GM21360 (cell line): ENCODE data around the gene POU2F2.
A peak's percentile ranks its signal among the peaks of the same experiment; 100 is the strongest.

ENCODE experiments used
- ATAC-seq: cut with Tn5 transposase; IDR thresholded peaks from one replicate; pipeline ENCODE4 v1.9.1; 2021; ENCODE audit warnings: mild to moderate bottlenecking, moderate library complexity; ENCODE audit not compliant: unreplicated experiment

POU2F2 gene

GRCh38 chr19:42129399-42130253, 2.6 kb downstream of the POU2F2 start:
- peak; percentile 39 for ATAC-seq

- ATAC-seq, result no peak
These were observed 5.7 kb downstream of the POU2F2 start for GRCh38 chr19:42126574-42126973.

DNA sequence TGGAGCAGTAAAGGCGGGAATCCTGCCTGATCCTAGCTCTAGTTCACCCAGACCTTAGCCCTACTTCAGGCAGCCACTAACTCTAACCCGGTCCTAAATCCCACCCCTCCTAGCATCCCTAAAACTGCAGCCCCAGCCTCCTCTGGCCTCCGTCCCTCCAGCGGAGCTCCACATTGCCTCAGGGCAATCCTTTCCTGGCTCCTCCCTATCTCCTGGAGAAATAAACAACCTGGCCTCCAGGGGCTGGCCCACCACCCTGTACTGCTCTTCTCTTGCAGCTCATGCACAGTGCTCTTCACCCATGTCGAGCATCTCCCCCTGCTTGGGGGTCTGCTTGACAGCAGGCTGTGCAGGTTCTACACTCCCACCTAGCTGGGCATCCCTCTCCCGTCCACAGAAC, 6.7 kb downstream of the POU2F2 start:
- ATAC-seq, result no peak

DNA sequence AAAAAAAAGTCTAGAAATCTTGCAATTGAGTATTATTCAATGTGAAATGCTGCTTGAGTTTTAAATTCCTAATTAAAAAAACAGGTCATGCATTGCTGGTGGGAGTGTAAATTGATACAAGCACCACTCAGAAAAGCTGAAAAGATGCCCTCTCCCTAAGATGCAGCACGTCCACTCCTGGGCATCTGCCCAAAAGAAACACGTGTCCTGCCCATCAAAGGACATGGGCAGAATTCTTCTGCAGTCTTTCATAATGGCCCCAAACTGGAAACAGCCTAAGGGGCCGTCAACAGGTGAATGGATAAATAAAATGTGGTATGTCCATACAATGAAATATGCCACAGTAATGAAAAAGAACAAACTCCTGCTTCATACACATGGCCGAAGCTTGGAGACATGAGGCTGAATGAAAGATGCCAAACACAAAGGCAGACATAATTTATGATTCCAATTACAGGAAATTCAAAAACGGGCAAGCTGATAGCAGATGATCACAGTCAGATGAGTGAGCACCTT, 7.8 kb downstream of the POU2F2 start:
- ATAC-seq, result no peak

GRCh38 chr19:42123765-42124164, 8.5 kb downstream of the POU2F2 start:
- no peak for ATAC-seq

GRCh38 chr19:42122691-42123607, 9.3 kb downstream of the POU2F2 start:
- no peak for ATAC-seq

GRCh38 chr19:42121656-42122069, 10.6 kb downstream of the POU2F2 start:
- ATAC-seq, result no peak

DNA sequence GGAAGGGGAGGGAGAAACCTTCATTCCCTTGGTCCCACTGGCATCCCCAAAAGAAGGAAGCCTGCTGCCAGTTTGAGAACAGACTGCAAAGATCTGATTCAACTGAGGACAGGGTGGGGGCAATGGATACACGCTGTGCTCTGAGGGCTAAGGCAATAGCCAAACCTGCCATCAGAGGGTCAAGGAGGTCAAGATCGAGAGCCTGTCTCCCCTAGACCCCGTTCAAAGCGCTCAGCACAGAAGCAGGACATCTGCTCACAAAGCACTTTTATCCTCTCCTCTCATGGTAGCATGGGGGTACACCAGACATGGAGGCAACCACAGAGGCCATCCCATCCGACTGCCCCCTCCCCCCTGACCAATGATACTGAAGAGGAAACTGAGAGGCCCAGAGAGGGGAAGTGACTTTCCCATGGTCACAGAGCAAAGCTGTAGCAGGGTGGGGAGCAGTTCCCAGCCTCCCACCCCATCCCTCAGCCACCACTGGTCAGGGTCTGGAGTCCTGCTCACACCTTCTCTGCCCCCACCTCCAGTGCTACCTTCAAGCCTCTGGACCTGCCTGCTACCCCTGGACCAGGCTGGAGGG, 11.1 kb downstream of the POU2F2 start:
- ATAC-seq, result no peak

- no peak for ATAC-seq
These were observed 11.8 kb downstream of the POU2F2 start for GRCh38 chr19:42120276-42120980.

DNA sequence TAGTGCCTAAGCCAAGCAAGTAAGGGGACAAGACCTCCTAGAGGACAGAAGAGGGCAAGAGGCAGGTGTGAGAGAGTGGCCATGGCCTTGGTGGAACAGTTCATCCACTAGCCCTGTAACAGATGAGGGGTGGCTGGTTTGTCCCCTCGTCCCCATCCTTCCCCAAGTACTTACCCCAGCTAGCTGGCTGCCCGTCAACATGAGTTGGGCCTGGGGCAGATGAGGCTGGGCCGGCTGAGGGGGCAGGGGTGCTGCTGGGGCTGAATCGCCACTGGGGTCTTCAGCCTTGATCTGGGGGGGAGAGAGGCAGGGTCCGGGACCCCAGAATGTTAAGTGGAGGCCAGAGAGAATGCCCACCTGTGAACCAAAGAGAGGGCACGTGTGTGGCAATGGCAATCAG, 15.2 kb downstream of the POU2F2 start:
- ATAC-seq, result no peak

GRCh38 chr19:42116308-42117075, 15.8 kb downstream of the POU2F2 start:
- ATAC-seq, result no peak

DNA sequence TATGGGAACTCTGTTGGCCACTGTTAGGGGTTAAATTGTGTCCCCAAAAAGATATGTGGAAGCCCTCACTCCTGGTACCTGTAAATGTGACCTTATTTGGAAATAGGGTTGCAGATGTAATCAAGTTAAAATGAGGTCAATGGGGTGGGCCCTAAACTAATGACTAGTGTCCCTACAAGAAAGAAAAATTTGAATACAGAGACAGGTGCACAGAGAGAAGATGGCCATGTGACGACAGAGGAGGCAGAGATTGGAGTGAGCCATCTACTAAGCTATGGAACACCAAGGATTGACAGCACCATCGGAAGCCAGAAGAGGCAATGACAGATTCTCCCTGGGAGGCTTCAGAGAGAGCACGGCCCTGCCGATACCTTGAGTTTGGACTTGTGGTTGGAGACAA, 16.5 kb downstream of the POU2F2 start:
- ATAC-seq, result no peak

GRCh38 chr19:42115219-42115618, 17.0 kb downstream of the POU2F2 start:
- no peak for ATAC-seq

- peak; percentile 46 for ATAC-seq
These were observed 17.8 kb downstream of the POU2F2 start for GRCh38 chr19:42114412-42114811.

DNA sequence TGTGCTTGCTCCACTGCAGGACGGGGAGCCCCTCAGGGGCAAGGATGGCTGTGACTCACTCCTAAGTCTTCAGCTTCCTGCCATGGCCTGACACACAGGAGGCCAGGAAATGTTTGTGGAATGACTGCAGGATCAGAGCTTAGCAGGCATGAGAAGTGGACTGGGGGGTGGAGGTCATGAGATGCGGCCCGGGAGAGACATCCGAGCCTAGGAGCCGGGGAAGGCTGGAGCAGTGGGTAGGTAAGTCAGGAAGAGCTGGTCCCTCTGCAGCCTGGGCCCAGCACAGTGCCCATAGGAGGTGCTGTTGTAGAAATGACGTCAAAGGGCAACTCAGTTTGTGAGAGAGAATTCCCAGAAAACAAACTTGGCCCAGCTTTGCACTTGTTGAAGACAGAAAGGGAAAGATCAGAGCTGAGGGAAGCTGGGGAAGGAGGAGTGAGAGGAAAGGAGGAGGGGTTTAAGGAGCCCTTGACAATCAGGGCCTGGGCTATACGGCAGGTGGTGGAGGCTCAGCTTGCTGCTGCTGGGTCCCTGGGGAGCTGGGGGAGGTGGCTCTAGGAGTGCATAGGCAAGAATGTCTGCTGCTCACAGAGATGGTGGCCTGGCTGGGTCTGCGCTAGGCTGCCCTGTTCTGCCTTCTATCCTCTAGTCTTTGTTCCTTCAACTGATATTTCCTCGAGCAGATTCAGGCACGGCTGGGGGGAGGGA, 18.5 kb downstream of the POU2F2 start:
- peak; percentile 41 for ATAC-seq

DNA sequence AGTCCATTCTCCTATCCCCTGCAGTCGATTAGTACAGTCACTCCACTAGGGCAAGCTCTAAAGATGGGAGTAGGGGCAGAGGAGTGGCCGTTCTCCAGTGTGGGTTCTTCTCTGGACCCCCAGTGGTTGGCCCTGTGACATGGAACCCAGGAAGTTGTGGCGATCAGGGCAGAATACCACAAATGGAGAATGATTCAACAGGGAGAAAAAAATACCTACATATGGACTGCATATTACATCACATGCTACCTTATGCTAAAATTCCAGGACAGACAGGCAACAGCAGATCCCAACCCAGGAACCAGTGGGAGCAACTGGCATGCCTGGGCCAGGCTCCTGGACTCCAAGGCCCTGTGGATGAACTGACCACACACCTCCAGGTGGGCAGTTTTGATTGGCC, 20.4 kb downstream of the POU2F2 start:
- ATAC-seq, result no peak

- no peak for ATAC-seq
These were observed 20.9 kb downstream of the POU2F2 start for GRCh38 chr19:42111384-42111783.

DNA sequence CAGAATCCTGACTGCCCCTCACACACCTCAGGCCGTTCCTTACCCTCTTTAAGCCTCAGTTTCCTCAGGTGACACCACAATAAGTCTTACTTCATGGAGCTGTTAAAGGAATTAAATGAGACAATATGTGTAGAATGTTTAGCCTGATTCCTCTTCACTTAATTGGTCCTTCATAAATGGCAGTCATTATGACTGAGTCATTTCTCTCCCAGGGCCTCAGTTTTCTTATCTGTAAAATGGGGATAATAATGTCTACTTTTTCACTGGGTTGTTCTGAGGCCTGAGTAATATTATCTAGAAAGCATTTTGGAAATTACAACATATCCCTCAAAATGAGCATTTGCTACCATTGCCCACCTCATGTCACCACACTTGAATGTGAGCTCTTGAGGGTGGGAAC, 21.6 kb downstream of the POU2F2 start:
- no peak for ATAC-seq

GRCh38 chr19:42109896-42110295, 22.4 kb downstream of the POU2F2 start:
- no peak for ATAC-seq
